ENCODE results near the gene KNL1.
"Not testable (repeated sequence)": the region's sequence is repeated elsewhere in the genome, so short reads cannot be mapped to it uniquely, and the experiment has no call there.

KNL1 gene

GRCh38 chr15:40676906-40677305, 82.9 kb downstream of the KNL1 start:
- not testable (repeated sequence) for DNase-seq

- no peak for DNase-seq
Measured at GRCh38 chr15:40680151-40680550, 86.1 kb downstream of the KNL1 start.

GRCh38 chr15:40680959-40681358, 86.9 kb downstream of the KNL1 start:
- not testable (repeated sequence) for DNase-seq

- no peak for DNase-seq
Measured at GRCh38 chr15:40684381-40684780, 90.3 kb downstream of the KNL1 start.

GRCh38 chr15:40685376-40685775, 91.3 kb downstream of the KNL1 start:
- DNase-seq = no peak

- no peak for DNase-seq
Measured at GRCh38 chr15:40688932-40689799, 95.1 kb downstream of the KNL1 start.

GRCh38 chr15:40691737-40692136, 97.7 kb downstream of the KNL1 start:
- no peak for DNase-seq

GRCh38 chr15:40693904-40694687, 100.0 kb downstream of the KNL1 start:
- peak in 1 of 2 donors; percentile 10 for DNase-seq

DNA sequence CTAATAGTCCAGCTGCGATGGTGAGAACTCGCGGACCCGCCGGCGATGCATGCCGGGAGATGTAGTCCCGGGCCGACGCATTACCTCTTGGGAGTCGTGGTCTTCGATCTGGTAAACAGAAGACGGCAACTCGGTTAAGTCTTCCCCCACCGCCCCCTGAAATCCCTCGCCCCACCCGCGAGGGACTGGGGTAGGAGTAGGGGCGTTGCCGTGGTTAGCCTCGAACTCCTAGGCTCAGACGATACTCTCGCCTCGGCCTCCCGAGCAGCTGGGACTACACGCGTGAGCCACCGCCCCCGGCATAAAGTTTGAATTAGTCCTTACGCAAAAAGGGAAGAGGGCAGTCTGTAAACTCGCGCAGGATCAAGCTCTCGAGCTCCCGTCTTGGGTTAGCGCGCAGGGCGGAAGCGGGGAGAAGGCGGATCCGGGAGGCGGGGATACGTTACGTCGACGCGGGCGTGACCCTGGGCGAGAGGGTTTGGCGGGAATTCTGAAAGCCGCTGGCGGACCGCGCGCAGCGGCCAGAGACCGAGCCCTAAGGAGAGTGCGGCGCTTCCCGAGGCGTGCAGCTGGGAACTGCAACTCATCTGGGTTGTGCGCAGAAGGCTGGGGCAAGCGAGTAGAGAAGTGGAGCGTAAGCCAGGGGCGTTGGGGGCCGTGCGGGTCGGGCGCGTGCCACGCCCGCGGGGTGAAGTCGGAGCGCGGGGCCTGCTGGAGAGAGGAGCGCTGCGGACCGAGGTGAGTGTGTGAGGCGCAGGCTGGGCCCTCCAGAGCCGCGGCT, 100.8 kb downstream of the KNL1 start, which contains the start of gene RAD51:
Gene RAD51 (plus strand): TSS at position 487 of the 781 bp plus-strand sequence. CDS start 3,585 bp downstream, outside the sequence.
- peak; percentile 94 for DNase-seq

GRCh38 chr15:40695469-40695890, 101.4 kb downstream of the KNL1 start:
- no peak for DNase-seq

DNA sequence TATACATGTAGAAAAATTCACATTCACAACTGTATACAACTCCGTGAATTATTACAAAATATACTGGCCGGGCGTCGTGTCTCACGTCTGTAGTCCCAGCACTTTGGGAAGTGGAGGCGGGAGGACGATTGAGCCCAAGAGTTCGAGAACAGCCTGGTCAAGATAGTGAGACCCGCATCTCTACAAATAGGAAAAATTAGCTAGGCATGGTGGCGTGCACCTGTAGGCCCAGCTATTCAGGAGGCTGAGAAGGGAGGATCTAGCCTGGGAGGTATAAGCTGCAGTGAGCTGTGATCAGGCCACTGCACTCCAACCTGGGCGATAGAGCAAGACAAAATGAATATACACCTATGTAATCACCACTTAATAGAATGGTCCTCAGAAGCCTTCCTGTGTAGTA, 102.2 kb downstream of the KNL1 start:
- no peak for DNase-seq

GRCh38 chr15:40697916-40698315, 103.9 kb downstream of the KNL1 start:
- no peak for DNase-seq

- no peak for DNase-seq
Measured at GRCh38 chr15:40702077-40702476, 108.0 kb downstream of the KNL1 start.

DNA sequence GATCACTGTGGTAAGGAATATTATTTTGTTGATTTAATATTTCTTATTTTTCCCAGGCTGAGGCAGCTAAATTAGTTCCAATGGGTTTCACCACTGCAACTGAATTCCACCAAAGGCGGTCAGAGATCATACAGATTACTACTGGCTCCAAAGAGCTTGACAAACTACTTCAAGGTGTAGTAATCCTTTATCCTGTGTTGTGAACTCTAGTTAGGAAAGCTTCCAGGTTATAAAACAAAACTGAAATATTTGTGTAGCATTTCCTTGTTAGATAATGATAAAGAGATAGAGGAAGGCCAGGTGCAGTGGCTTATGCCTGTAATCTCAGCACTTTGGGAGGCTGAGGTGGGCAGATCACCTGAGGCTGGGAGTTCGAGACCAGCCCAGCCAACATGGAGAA, 112.1 kb downstream of the KNL1 start:
- no peak for DNase-seq
